HG02885 (cell line): Measurements from ENCODE around the gene GRIN2C.
"Not testable (repeated sequence)": the region's sequence is repeated elsewhere in the genome, so short reads cannot be mapped to it uniquely, and the experiment has no call there.

ENCODE experiments used
- ATAC-seq: cut with Tn5 transposase; IDR thresholded peaks from one replicate; pipeline ENCODE4 v1.9.1; 2021; ENCODE audit warnings: mild to moderate bottlenecking; ENCODE audit not compliant: unreplicated experiment, poor library complexity

The GRIN2C gene

DNA sequence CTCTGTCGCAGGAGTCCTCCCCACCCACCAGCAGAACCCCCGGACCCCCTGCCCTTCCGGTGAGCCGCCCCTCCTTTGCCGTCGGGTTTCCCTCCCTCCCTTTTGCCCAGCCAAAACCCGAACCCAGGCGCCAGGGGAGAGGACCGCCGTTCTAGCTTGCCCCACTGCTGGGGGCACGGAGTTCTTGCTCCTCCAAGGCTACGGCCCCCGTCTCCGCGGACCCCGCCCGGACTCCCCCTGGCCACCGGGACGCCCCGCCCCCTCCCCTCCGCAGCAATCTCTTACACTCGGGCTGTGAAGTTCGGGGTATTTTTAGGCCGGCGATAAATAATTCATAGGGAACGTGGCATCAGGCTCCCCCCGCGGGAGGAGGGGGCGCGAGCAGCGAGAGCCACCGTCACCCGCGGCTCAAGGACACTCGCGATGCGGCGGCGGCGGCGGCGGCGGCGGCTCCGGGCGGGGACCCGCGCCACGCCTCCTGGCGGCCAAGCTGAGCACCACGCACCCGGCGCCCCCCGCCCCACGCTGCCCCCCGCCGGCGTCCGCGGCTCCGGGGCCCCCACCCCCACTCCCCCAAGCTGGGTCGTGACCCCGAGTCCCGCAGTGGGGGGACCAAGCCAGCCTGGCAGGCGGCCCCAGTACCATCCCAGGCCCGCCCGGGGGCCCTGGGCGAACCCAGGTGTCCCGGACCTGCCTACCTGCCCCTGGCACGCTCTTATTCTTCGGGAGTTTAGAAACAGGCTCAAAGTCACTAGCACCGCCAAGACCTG lies at the start of gene GRIN2C:
GRIN2C (minus strand) TSS at position 427 of the 770 bp plus-strand sequence. CDS start 4,793 bp downstream, outside the sequence.
- ATAC-seq: no peak

DNA sequence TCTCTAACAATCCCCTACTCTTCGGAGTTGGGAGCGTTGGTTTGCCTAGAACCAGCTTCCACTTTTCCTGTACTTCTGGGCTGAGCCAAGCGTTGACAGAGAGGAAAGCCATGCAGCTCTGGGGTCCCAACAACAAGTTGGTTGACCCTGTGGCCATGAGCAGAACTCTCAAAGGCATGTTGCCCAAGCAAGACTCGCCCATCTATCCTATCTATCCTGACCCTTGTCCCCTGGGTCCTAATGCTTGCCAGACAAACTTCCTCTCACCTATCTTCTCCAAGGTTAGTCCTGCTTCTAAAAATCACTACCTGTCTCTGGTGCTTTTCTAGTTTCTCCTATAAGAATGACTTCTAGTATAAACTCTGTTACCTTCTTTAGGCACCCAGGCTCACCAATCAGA lies 49.4 kb upstream of the GRIN2C start:
- not testable (repeated sequence) for ATAC-seq

DNA sequence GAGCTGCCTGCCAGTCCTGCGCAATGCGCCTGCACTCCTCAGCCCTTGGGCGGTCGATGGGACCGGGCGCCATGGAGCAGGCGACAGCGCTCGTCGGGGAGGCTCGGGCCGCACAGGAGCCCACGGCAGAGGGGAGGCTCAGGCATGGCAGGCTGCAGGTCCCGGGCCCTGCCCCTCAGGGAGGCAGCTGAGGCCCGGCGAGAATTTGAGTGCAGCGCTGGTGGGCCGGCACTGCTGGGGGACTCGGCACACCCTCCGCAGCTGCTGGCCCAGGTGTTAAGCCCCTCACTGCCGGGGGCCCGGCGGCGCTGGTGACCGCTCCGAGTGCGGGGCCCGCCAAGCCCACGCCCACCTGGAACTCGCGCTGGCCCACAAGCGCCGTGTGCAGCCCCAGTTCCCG lies 47.3 kb upstream of the GRIN2C start:
- no peak for ATAC-seq

DNA sequence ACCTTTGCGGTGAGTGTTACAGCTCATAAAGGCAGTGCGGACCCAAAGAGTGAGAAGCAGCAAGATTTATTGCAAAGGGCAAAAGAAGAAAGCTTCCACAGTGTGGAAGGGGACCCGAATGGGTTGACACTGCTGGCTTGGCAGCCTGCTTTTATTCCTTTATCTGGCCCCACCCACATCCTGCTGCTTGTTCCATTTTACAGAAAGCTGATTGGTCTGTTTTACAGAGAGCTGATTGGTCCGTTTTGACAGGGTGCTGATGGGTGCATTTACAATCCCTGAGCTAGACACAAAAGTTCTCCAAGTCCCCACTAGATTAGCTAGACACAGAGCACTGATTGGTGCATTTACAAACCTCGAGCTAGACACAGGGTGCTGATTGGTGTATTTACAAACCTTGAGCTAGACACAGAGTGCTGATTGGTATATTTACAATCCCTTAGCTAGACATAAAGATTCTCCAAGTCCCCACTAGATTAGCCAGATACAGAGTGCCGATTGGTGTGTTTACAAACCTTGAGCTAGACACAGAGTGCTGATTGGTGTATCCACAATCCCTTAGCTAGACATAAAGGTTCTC lies 46.6 kb upstream of the GRIN2C start:
- ATAC-seq: not testable (repeated sequence)

DNA sequence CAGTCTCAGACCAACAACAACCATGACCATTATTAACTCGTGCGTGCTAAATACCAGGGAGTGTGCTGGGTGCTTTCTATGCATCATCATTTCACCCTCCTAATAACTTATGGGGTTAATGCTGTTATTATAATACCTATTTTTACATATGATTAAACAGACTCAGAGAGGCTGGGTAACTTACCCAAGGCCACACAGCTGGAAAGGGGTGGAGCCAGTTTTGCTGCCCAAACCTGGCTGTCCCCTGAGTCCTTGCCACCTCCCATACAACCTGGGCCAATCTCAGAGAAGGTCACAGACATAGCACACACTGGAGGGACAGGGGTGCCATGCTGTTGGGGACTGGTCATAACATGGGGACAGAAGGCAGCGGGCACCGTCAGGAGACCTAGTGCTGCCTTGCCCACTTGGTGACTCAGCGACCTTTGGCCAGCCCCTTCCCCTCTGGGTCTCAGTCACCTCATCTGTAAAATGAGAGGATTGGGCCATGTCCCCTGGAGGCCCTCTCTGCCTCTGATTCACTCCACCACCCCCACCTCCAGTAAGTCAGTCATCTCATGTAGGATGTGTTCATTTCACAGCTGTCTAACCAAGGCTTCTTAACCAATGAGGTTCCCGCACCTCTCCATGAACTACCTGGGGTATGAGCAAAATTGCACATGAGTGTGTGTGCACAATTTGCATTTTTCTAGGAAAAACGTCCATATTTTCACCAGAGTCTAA lies 45.2 kb upstream of the GRIN2C start:
- no peak for ATAC-seq

DNA sequence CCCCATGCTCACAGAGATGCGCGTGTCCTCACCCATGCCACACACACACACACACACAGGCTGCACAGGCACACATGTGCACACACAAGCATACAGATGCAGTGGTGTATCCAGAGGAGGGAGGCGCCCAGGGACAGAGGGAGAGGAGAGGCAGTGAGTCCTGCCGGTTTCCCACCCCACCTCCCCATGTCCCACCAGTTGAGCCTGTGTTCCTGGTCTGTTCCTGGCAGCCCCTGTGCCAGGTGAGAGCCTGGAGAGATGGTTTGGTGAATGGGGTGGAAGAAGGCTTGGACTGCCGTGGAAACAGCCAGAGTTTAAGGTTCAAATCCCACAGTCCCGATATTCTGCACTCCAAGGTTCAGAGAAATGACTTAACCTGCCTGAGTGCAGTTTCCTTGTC lies 44.0 kb upstream of the GRIN2C start:
- no peak for ATAC-seq

DNA sequence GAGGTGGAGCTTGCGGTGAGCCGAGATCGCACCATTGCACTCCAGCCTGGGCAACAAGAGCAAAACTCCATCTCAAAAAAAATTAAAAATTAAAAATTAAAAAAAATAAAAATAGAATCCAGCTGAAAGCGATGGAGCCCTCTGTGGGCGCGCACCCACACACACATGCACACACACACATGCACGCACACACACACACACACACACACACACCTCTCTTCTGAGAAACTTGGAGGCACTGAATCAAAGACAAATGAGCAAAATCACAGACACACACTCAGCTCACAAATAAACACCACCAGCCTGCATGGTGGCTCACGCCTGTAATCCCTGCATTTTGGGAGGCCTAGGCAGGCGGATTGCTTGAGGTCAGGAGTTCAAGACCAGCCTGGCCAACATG lies 43.3 kb upstream of the GRIN2C start:
- no peak for ATAC-seq

DNA sequence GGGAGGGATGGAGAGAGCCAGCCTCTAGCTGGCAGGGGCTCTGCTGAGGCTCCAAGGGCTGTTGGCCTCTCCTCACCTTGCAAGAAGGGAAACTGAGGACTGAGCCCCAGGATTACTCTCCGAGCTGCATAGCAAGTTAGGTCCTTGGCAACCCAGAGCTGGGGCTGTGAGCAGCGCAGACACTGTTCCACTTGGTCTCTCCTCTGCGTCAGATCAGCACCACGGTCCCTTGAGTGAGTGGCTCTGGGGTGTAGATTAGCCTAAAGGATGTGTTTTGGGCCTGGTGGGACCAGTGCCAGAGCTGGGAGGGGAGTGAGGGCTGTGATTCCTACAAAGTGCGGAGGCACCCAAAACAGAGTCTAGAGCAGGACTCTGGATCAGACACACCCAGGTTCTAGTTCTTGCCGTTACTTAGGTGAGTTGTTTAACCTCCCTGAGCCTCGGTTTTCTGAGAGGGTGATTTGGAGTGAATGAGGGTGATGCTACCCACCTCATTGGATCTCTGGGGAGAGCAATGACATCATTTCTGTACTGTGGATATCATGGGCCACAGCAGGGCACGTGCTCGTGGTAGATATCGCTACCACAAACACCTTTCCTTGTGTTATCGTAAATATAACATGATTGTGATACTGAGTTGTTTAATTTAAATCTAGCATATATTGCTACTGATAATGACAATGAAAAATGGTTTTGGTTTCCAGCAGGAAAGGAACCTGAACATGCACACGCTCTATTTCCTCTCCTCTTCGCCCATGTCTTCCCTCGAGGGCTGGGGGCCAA lies 41.9 kb upstream of the GRIN2C start:
- no peak for ATAC-seq

DNA sequence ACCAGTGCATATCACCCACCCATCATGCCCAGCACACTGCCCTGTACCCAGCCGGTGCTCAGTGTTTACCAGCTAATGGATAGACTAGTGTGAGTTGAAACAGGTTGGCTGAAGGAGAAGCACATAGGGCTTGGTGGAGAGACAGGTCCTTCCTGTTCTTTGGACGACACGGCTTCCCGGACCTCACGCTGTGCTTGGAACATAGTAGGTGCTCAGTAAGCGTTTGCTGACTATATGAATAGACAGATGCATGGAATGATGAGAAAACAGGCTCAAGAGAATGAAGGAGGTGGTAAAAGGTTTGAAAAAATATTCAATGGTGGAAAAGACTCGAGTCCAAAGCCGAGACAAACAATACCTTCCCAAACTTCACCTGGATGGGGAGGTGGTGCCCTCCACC lies 40.5 kb upstream of the GRIN2C start:
- ATAC-seq: no peak

DNA sequence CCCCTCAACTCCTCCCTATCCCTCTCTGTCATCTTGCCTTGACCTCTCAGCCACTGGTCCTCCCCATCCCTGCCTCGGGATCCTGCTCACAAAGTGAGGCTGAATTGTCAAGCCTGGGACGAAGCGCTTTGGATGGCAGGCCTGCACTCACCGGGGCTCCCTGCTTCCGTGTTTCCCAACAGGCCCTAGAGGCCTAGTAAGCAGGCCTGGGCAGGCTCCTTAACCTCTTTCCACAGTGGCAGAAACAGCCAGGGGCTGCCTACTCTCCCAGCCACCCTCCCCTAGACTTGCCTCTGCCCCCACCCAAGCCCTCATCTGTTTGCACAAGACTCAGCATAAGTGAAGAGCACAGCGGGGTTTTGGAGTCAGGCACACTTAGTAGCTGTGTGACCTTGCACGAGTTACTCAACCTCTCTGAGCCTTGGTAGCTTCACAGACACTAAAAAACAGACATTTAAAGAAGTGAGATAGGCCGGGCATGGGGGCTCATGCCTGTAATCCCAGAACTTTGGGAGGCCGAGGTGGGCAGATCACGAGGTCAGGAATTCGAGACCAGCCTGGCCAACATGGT lies 38.8 kb upstream of the GRIN2C start:
- no peak for ATAC-seq

DNA sequence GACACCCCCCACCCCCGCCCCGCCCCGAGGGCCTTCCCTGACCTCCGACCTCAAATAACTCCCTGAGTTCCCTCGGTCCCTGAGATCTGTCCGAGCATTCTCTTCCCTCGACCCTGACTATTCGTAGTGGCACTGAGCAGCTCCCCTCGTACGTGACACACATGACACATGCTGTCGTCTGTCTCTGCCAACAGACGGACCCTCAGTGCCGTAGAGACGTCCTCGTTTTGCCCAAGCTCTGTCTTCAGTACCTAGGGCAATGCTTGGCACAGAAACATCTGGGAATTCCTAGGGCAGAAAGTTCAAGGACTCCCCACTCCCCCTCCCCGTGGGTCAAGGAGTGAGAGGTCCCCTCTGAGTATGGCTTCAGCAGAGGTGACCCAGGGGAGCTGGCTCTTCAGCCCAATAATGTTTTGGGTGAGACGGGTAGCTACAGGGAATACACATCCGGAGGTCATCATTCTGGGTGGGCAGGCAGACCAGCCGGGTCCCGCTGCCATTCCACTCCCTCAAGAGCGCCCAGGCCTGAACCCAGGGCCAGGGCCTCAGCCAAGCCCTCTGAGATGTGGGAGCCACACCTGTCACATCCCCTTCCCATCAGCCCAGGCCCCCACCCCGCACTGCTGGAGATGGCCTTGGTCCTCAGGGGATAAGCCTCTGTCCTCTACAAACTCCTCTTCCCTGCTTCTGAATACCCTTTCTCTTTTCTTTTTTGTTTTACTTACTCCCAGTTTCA lies 34.4 kb upstream of the GRIN2C start:
- ATAC-seq: no peak

DNA sequence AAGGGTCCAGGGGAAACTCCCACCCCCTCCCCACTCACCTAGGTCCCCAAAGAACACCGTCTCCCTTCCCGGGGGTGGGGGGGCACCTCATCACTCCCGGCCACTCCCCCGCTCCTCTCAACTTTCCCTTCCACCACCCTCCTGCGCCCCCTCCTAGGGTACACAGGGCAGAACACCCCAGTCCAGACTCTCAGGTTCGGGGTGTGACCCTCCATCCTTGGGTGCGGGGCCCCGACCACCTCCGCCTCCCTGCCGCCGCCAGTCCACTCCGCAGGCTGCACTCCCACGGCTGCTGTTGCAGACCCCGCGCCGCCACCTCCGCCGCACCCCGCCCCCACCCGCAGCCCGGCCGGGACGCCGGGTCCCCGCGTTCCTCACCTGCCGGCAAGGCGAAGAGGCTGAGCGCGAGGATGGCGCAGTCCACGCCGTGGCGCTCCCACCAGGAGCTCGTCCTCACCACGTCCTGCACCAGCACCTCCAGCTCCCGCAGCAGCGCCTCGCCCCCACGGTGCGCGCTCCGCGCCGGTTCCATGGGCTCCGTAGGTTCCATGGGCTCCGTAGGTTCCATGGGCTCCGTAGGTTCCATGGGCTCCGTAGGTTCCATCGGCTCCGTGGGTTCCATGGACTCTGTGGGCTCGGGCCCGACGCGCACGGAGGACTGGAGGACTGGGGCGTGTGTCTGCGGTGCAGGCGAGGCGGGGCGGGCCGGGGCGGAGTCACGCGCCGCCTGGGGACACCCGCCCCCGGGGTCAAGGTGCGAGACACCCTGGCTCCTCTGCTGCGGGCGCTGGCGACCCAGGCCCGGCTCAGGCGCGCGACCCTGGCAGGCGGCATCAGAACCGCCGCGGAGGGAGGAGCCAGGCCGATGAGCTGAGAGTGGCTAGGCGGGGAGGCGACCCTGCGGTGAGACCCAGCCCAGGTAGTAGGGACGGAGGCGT lies 33.6 kb upstream of the GRIN2C start, which contains the start of gene FADS6:
FADS6 (minus strand) TSS at position 660 of the 938 bp plus-strand sequence; CDS start at position 622, 38 bp downstream.
- ATAC-seq: no peak

DNA sequence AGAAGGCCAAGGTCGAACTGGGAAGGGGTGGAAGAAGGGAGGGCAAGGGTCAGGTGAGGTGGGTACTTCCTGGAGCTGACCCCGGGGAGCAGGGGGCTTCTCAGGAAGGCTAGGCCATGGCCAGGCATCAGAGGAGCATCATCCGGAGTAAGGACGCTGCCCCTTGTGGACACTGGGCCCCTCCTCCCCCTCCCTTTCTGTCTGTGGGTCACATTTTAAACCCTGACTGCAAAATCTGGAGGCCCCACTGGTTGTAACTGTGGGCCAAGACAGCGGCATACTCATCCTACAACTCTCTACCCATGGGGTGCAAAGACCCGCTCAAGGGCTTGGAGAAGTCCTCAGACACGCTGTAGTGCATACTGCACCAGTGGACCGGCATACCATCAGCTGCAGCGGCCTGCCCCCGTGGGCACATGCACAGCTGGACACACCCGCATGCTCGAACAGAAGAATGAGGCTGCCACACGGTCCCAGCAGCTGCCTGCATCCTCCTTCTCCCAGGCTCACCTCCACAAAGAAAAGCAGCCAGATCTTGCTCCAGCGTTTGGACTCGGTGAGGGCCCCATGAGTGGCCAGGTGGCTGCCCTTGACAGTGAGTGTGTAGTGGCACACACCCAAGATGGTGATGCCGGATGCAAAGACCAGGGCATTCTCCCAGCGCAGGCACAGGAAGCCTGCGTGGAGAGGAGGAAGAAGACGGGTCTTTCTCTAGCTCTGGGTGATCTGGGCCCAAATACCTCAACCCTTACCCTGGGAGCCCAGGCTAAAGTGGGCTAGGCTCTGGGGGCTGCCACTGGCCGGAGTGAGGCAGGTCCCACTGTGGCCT lies 32.5 kb upstream of the GRIN2C start:
- ATAC-seq: no peak

DNA sequence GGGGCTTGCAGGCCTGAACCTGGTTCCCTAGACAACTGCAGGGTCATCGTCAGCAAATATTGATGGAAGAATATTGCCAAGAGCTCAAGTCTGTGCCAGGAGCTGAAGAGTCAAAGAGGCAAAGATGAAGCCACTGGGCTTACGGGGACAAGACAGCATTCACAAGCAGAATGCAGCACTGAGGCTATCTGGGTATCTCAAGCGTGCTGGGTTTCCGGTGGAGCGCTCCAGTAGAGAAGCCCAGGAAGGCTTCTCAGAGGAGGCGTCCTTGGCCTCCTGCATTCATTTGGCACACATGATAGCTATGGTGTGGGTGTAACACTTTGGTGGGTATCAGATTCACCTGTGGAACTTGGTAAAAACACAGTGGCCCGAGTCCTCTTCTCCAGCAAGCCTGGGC lies 30.9 kb upstream of the GRIN2C start:
- ATAC-seq: no peak

DNA sequence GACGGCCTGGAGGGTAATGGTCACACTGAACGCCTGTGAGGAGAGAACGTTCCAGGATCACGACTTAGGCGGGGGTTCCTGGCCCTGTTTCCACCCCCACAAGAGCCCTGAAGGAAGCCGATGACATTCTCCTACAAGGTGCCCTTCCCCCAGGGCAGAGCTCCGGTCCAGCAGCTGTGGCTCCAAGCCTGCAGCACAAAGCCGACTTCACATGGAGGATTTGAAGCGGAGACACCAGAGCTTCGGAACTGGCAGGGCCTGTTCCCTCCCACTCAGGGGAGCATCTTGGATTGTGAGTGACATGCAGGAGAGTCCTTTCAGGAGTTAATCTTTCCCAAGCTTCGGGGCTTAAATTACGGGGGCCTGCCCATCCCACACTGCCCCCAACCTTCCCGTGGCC lies 28.8 kb upstream of the GRIN2C start:
- no peak for ATAC-seq

DNA sequence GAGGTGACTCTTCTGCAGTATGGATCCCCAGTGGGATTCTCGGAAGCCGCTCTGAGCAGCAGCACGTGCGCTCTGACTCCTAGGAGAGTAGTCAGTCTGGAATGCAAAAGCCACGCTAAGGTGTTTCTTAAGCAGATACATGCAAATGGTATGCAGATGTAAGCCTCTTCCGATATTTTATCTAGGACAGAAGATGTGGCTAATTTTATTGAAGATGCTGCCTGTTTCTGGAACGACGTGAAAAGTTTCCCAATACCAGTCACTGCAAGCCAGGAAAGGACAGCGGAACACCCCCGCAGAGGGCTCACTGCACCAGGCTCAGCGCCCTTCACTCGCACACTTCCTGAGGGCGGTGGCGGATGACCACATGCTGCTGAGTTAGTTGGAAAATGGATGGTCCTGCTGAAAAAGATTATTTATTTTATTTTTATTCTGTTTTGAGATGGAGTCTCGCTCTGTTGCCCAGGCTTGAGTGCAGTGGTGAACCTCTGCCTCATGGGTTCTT lies 23.6 kb upstream of the GRIN2C start:
- ATAC-seq: no peak

DNA sequence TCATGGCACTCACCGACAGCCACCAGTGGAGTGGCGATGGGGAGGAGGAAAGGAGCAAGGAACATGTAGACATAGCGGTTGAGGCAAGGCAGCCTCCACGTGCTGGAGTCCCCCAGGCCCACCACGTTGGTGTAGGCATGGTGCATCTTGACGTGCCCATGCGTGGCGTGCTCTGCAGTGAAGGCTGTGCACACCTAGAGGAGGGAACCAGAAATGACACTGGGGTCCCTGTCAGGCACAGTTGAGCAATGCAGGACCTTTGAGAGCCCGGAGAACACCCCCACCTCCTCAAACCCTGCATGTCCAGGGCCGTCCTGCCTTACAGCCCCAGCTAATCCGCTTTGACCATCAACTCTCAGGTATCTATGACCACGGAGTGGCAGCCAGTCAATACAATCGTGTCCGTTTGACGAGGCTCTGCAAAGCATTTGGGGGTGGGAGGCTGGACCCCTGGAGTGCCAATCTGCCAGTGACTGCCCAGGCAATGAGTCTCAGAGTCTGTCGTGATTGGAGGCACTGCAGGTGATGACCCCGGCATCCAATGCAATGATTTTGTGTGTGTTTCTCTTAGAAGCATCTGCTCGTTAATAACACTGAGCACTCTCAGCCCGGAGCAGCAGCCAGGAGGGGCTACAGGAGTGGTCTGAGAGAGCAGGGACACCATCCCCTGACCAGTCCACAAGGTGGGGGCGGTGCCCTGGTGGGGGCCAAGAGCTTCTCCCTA lies 23.0 kb upstream of the GRIN2C start:
- no peak for ATAC-seq
